HEK293 (cell line): Measurements from ENCODE around the gene MYLK2.

Source experiments
- ELK4 ChIP-seq: IDR thresholded peaks from 2 replicates; pipeline ENCODE4 v1.6.1; 2011; ENCODE audit warnings: mild to moderate bottlenecking, low read depth, low read length, borderline replicate concordance
- HOXC10 ChIP-seq: sonication (generic); formaldehyde crosslinking; IDR thresholded peaks from 2 replicates; pipeline ENCODE4 v1.8.1; 2023; ENCODE audit warnings: mild to moderate bottlenecking, missing genetic modification reagents
- KLF1 ChIP-seq: fragments of 450-650 bp; formaldehyde crosslinking; IDR thresholded peaks from 2 replicates; pipeline ENCODE4 v1.5.1; 2016; ENCODE audit warnings: missing biosample characterization, missing genetic modification characterization
- MZF1 ChIP-seq: fragments of 450-650 bp; formaldehyde crosslinking; IDR thresholded peaks from 2 replicates; pipeline ENCODE4 v1.5.1; 2017; ENCODE audit warnings: missing biosample characterization, missing genetic modification characterization, borderline replicate concordance
- PRDM6 ChIP-seq: fragments of 450-650 bp; formaldehyde crosslinking; IDR thresholded peaks from 2 replicates; pipeline ENCODE4 v1.5.1; 2017; ENCODE audit warnings: missing biosample characterization, missing genetic modification characterization
- REST ChIP-seq: fragments of 450-650 bp; formaldehyde crosslinking; IDR thresholded peaks from 2 replicates; pipeline ENCODE4 v1.5.1; 2016; ENCODE audit warnings: missing biosample characterization, missing genetic modification characterization
- SCRT2 ChIP-seq: fragments of 450-650 bp; formaldehyde crosslinking; IDR thresholded peaks from 2 replicates; pipeline ENCODE4 v1.5.1; 2016; ENCODE audit warnings: missing biosample characterization, missing genetic modification characterization
- SP7 ChIP-seq: fragments of 450-650 bp; formaldehyde crosslinking; IDR thresholded peaks from 2 replicates; pipeline ENCODE4 v1.5.1; 2016; ENCODE audit warnings: missing biosample characterization, missing genetic modification characterization
- WT1 ChIP-seq: fragments of 450-650 bp; formaldehyde crosslinking; IDR thresholded peaks from 2 replicates; pipeline ENCODE4 v1.5.1; 2016; ENCODE audit warnings: missing biosample characterization, missing genetic modification characterization
- ZBTB10 ChIP-seq: fragments of 450-650 bp; formaldehyde crosslinking; IDR thresholded peaks from 2 replicates; pipeline ENCODE4 v1.5.1; 2016; ENCODE audit warnings: missing biosample characterization, missing genetic modification characterization
- ZBTB17 ChIP-seq: fragments of 450-650 bp; formaldehyde crosslinking; IDR thresholded peaks from 2 replicates; pipeline ENCODE4 v1.5.1; 2016; ENCODE audit warnings: missing biosample characterization, missing genetic modification characterization
- ZBTB20 ChIP-seq: fragments of 450-650 bp; formaldehyde crosslinking; IDR thresholded peaks from 2 replicates; pipeline ENCODE4 v1.5.1; 2016; ENCODE audit warnings: missing biosample characterization, missing genetic modification characterization
- ZFP3 ChIP-seq: fragments of 450-650 bp; formaldehyde crosslinking; IDR thresholded peaks from 2 replicates; pipeline ENCODE4 v1.5.1; 2016; ENCODE audit warnings: low read depth, missing biosample characterization, missing genetic modification characterization
- ZNF280C ChIP-seq: fragments of 450-650 bp; formaldehyde crosslinking; IDR thresholded peaks from 2 replicates; pipeline ENCODE4 v1.5.1; 2016; ENCODE audit warnings: missing biosample characterization, missing genetic modification characterization
- ZNF37A ChIP-seq: fragments of 450-650 bp; IDR thresholded peaks from 2 replicates; pipeline ENCODE4 v1.5.1; 2018; ENCODE audit warnings: missing biosample characterization, missing genetic modification characterization
- ZNF394 ChIP-seq: fragments of 450-650 bp; formaldehyde crosslinking; IDR thresholded peaks from 2 replicates; pipeline ENCODE4 v1.5.1; 2016; ENCODE audit warnings: missing biosample characterization, missing genetic modification characterization, mild to moderate bottlenecking, moderate library complexity, borderline replicate concordance
- ZNF404 ChIP-seq: fragments of 450-650 bp; formaldehyde crosslinking; IDR thresholded peaks from 2 replicates; pipeline ENCODE4 v1.5.1; 2017; ENCODE audit warnings: missing biosample characterization, missing genetic modification characterization
- ZNF416 ChIP-seq: fragments of 450-650 bp; formaldehyde crosslinking; IDR thresholded peaks from 2 replicates; pipeline ENCODE4 v1.5.1; 2016; ENCODE audit warnings: missing biosample characterization, missing genetic modification characterization
- ZNF513 ChIP-seq: fragments of 450-650 bp; IDR thresholded peaks from 2 replicates; pipeline ENCODE4 v1.5.1; 2018; ENCODE audit warnings: missing biosample characterization, missing genetic modification characterization
- ZNF530 ChIP-seq: fragments of 450-650 bp; formaldehyde crosslinking; IDR thresholded peaks from 2 replicates; pipeline ENCODE4 v1.5.1; 2016; ENCODE audit warnings: low read depth, missing biosample characterization, missing genetic modification characterization
- ZNF549 ChIP-seq: fragments of 450-650 bp; IDR thresholded peaks from 2 replicates; pipeline ENCODE4 v1.5.1; 2018; ENCODE audit warnings: missing biosample characterization, missing genetic modification characterization, mild to moderate bottlenecking, inconsistent platforms, moderate library complexity
- ZNF585B ChIP-seq: fragments of 450-650 bp; formaldehyde crosslinking; IDR thresholded peaks from 2 replicates; pipeline ENCODE4 v1.5.1; 2016; ENCODE audit warnings: missing biosample characterization, missing genetic modification characterization
- ZNF626 ChIP-seq: fragments of 450-650 bp; sonication (Bioruptor Pico); formaldehyde crosslinking; IDR thresholded peaks from 2 replicates; pipeline ENCODE4 v1.5.1; 2018; ENCODE audit warnings: missing biosample characterization, missing genetic modification characterization, inconsistent platforms
- ZNF701 ChIP-seq: fragments of 450-650 bp; formaldehyde crosslinking; IDR thresholded peaks from 2 replicates; pipeline ENCODE4 v1.5.1; 2016; ENCODE audit warnings: missing biosample characterization, missing genetic modification characterization
- ZNF747 ChIP-seq: fragments of 450-650 bp; formaldehyde crosslinking; IDR thresholded peaks from 2 replicates; pipeline ENCODE4 v1.5.1; 2016; ENCODE audit warnings: missing biosample characterization, missing genetic modification characterization
- ZNF830 ChIP-seq: fragments of 450-650 bp; IDR thresholded peaks from 2 replicates; pipeline ENCODE4 v1.5.0; 2018; ENCODE audit warnings: missing biosample characterization, missing genetic modification characterization, low read depth, mild to moderate bottlenecking, moderate library complexity
- ZNF837 ChIP-seq: fragments of 450-650 bp; formaldehyde crosslinking; IDR thresholded peaks from 2 replicates; pipeline ENCODE4 v1.5.1; 2016; ENCODE audit warnings: missing biosample characterization, missing genetic modification characterization

MYLK2 gene

GRCh38 chr20:31822421-31823330 lies 3.5 kb downstream of the MYLK2 start (continued):
- no peak for TF ChIP-seq SCRT2
- TF ChIP-seq ZNF585B (tag by site-specific recombination) = no peak
- no peak for TF ChIP-seq ZNF837 (tag by site-specific recombination)
- no peak for TF ChIP-seq PRDM6 (tag by site-specific recombination)
- no peak for TF ChIP-seq ZNF530 (tag by site-specific recombination)
- no peak for TF ChIP-seq ZNF37A (tag by site-specific recombination)
- TF ChIP-seq ZNF626 (tag by site-specific recombination) = no peak
- 0 out of 2 replicates have a peak, but pooled peaks have one; percentile 43 for TF ChIP-seq WT1 (tag by site-specific recombination)
- TF ChIP-seq ZFP3 (tag by site-specific recombination) = no peak
- TF ChIP-seq ZNF404 (tag by site-specific recombination) = no peak
- TF ChIP-seq ZNF747 (tag by site-specific recombination) = no peak
- TF ChIP-seq ZNF280C (tag by site-specific recombination) = no peak
- no peak for TF ChIP-seq ZNF830
- TF ChIP-seq ZNF701 (tag by site-specific recombination) = no peak
- TF ChIP-seq REST (tag by site-specific recombination) = no peak
- peak; percentile 81; the same call in 1 of the 2 replicates for TF ChIP-seq SP7
- peak; percentile 13; the same call in 1 of the 2 replicates for TF ChIP-seq ZNF394
- TF ChIP-seq ZNF513 (tag by site-specific recombination) = no peak
- TF ChIP-seq ZNF416 = no peak
- no peak for TF ChIP-seq ELK4
- no peak for TF ChIP-seq MZF1 (tag by site-specific recombination)
- TF ChIP-seq ZBTB17 (tag by site-specific recombination) = peak; percentile 46
- TF ChIP-seq ZNF549 (tag by site-specific recombination) = no peak
- no peak for TF ChIP-seq HOXC10 (CRISPR knock-in tag)
- peak; percentile 94 for TF ChIP-seq KLF1 (tag by site-specific recombination)
- TF ChIP-seq ZBTB20 (tag by site-specific recombination) = no peak
- no peak for TF ChIP-seq ZBTB10 (tag by site-specific recombination)
